Measurements from ENCODE around the gene POTEM.
"Not testable (repeated sequence)": the region's sequence is repeated elsewhere in the genome, so short reads cannot be mapped to it uniquely, and the experiment has no call there.

POTEM gene

GRCh38 chr14:18967134-18967533 is at the start of gene POTEM:
POTEM (plus strand) TSS chr14:18967434; CDS start chr14:18967486, 52 bp downstream.
- DNase-seq, result not testable (repeated sequence)

GRCh38 chr14:18918345-18918744 is 48.9 kb upstream of the POTEM start:
- DNase-seq, result not testable (repeated sequence)

- not testable (repeated sequence) for DNase-seq
These were observed 47.2 kb upstream of the POTEM start for GRCh38 chr14:18920052-18920451.

GRCh38 chr14:18921055-18921701 is 46.1 kb upstream of the POTEM start:
- DNase-seq, result not testable (repeated sequence)

- DNase-seq, result not testable (repeated sequence)
These were observed 30.4 kb upstream of the POTEM start for GRCh38 chr14:18936848-18937247.

GRCh38 chr14:18938733-18939132 is 28.5 kb upstream of the POTEM start:
- not testable (repeated sequence) for DNase-seq

- not testable (repeated sequence) for DNase-seq
These were observed 17.3 kb upstream of the POTEM start for GRCh38 chr14:18949939-18950338.

GRCh38 chr14:18953085-18953484 is 14.1 kb upstream of the POTEM start:
- DNase-seq, result not testable (repeated sequence)

- not testable (repeated sequence) for DNase-seq
These were observed 11.4 kb upstream of the POTEM start for GRCh38 chr14:18955816-18956215.

- not testable (repeated sequence) for DNase-seq
These were observed 5.7 kb upstream of the POTEM start for GRCh38 chr14:18961576-18961975.

GRCh38 chr14:18962143-18962542 is 5.1 kb upstream of the POTEM start:
- DNase-seq, result not testable (repeated sequence)

- DNase-seq, result not testable (repeated sequence)
These were observed 4.0 kb upstream of the POTEM start for GRCh38 chr14:18963276-18963675.

- not testable (repeated sequence) for DNase-seq
These were observed 2.4 kb upstream of the POTEM start for GRCh38 chr14:18964878-18965277.

- not testable (repeated sequence) for DNase-seq
These were observed 35.3 kb downstream of the POTEM start for GRCh38 chr14:19002566-19002965.

- not testable (repeated sequence) for DNase-seq
These were observed 39.3 kb downstream of the POTEM start for GRCh38 chr14:19006490-19006889.

- DNase-seq, result not testable (repeated sequence)
These were observed 40.4 kb downstream of the POTEM start for GRCh38 chr14:19007678-19008077.

GRCh38 chr14:19011029-19011428 is 43.8 kb downstream of the POTEM start:
- not testable (repeated sequence) for DNase-seq

GRCh38 chr14:19011703-19012102 is 44.5 kb downstream of the POTEM start:
- DNase-seq, result not testable (repeated sequence)

- not testable (repeated sequence) for DNase-seq
These were observed 48.0 kb downstream of the POTEM start for GRCh38 chr14:19015185-19015584.

- DNase-seq, result not testable (repeated sequence)
These were observed 57.9 kb downstream of the POTEM start for GRCh38 chr14:19025080-19025589.

- DNase-seq, result not testable (repeated sequence)
These were observed 59.6 kb downstream of the POTEM start for GRCh38 chr14:19026649-19027351.

GRCh38 chr14:19027895-19028294 is 60.7 kb downstream of the POTEM start:
- not testable (repeated sequence) for DNase-seq

- not testable (repeated sequence) for DNase-seq
These were observed 69.7 kb downstream of the POTEM start for GRCh38 chr14:19036811-19037382.

All from fibroblast of upper back skin (primary cell).